GM19035 (cell line): Measurements from ENCODE around the gene HIVEP1.
A peak's percentile ranks its signal among the peaks of the same experiment; 100 is the strongest.

ENCODE experiments used
- ATAC-seq: cut with Tn5 transposase; IDR thresholded peaks from one replicate; pipeline ENCODE4 v1.9.1; 2021; ENCODE audit not compliant: unreplicated experiment

Gene HIVEP1

GRCh38 chr6:11992086-11992485, 20.0 kb upstream of the HIVEP1 start:
- ATAC-seq = no peak

- ATAC-seq = no peak
Measured at GRCh38 chr6:11994875-11995461, 17.1 kb upstream of the HIVEP1 start.

- ATAC-seq = no peak
Measured at GRCh38 chr6:11996751-11997150, 15.4 kb upstream of the HIVEP1 start.

- no peak for ATAC-seq
Measured at GRCh38 chr6:11999246-11999645, 12.9 kb upstream of the HIVEP1 start.

GRCh38 chr6:12000174-12000573, 11.9 kb upstream of the HIVEP1 start:
- ATAC-seq = no peak

GRCh38 chr6:12001004-12001705, 11.0 kb upstream of the HIVEP1 start:
- ATAC-seq = no peak

- ATAC-seq = no peak
Measured at GRCh38 chr6:12001706-12002435, 10.2 kb upstream of the HIVEP1 start.

GRCh38 chr6:12007473-12007872, 4.6 kb upstream of the HIVEP1 start:
- no peak for ATAC-seq

GRCh38 chr6:12007887-12008286, 4.2 kb upstream of the HIVEP1 start:
- ATAC-seq = no peak

GRCh38 chr6:12008366-12009179, 3.5 kb upstream of the HIVEP1 start:
- ATAC-seq = peak; percentile 30

- ATAC-seq = no peak
Measured at GRCh38 chr6:12009180-12009685, 2.9 kb upstream of the HIVEP1 start.

GRCh38 chr6:12009876-12010634, 2.1 kb upstream of the HIVEP1 start:
- no peak for ATAC-seq

- peak; percentile 44 for ATAC-seq
Measured at GRCh38 chr6:12010635-12011275, 1.4 kb upstream of the HIVEP1 start.

- peak; percentile 56 for ATAC-seq
Measured at GRCh38 chr6:12011276-12012037, 655 bp upstream of the HIVEP1 start.

GRCh38 chr6:12012558-12013306, 620 bp downstream of the HIVEP1 start:
- ATAC-seq = no peak

GRCh38 chr6:12013307-12013719, 1.2 kb downstream of the HIVEP1 start:
- no peak for ATAC-seq

GRCh38 chr6:12014027-12014872, 2.1 kb downstream of the HIVEP1 start:
- no peak for ATAC-seq

- no peak for ATAC-seq
Measured at GRCh38 chr6:12014873-12015149, 2.7 kb downstream of the HIVEP1 start.
